GM12801 (cell line): ENCODE results near the gene ISCU.

Source experiments
- CTCF ChIP-seq: IDR thresholded peaks from one replicate; pipeline ENCODE4 v1.5.1; 2011; ENCODE audit warnings: control low read depth; ENCODE audit not compliant: insufficient read length; ENCODE audit errors: extremely low read depth

ISCU gene

GRCh38 chr12:108518101-108518715 lies 44.2 kb upstream of the ISCU start:
- TF ChIP-seq CTCF: no peak

- TF ChIP-seq CTCF: no peak
Measured at GRCh38 chr12:108518716-108519496, 43.5 kb upstream of the ISCU start.

- TF ChIP-seq CTCF: no peak
Measured at GRCh38 chr12:108519558-108519957, 42.8 kb upstream of the ISCU start.

GRCh38 chr12:108523365-108523764 lies 39.0 kb upstream of the ISCU start:
- TF ChIP-seq CTCF: no peak

- TF ChIP-seq CTCF: no peak
Measured at GRCh38 chr12:108525681-108526080, 36.7 kb upstream of the ISCU start.

- TF ChIP-seq CTCF: no peak
Measured at GRCh38 chr12:108526482-108527165, 35.8 kb upstream of the ISCU start.

GRCh38 chr12:108527166-108527496 lies 35.3 kb upstream of the ISCU start:
- TF ChIP-seq CTCF: no peak
